NCI-H1092 treated with DMSO at 0.1 percent for 48 hours (cell line): Measurements from ENCODE around the gene SEC14L5.

Source experiments
- DNase-seq: peaks from one replicate; lab custom pipeline; 2025; lab: John Stamatoyannopoulos, UW

SEC14L5 gene

DNA sequence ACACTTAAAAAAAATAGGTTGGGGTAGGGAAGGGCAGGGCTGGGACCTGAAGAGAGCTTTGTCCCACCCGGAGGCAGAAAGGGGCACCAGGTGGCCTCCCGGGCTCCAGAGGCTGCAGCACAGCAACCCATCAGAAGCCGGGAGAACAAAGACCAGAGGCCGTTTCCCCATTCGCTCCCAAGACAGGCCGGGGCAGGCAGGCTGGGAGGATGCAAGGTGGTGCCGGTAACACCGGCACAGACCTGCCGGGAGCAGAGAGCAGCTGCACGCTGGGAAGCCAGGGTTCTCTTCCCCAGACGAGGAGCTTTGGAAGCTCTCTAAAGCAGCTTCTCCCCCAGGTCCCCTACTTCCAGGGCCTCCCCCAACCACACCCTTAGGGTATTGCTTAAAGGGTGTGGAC is 26.7 kb upstream of the SEC14L5 start:
- no peak for DNase-seq

DNA sequence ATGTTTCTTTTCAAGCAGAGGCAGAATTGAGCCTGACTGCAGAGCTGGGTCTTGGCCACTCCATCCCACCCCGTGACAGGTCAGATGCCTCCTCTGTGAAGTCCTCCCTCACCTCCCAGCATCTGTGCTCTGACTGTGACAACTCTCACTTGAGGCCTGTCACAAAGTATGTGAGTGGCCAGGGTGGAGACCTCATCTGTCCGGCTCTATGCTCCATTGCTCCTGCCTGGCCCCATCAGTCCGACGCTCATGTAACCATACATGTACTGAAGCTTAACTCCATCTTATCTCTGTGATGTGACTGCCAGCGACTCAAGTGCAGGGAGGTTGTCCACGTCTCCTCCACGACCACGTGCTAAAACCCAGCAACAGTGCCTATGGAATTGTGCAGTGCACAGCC is 24.7 kb upstream of the SEC14L5 start:
- DNase-seq, result no peak

DNA sequence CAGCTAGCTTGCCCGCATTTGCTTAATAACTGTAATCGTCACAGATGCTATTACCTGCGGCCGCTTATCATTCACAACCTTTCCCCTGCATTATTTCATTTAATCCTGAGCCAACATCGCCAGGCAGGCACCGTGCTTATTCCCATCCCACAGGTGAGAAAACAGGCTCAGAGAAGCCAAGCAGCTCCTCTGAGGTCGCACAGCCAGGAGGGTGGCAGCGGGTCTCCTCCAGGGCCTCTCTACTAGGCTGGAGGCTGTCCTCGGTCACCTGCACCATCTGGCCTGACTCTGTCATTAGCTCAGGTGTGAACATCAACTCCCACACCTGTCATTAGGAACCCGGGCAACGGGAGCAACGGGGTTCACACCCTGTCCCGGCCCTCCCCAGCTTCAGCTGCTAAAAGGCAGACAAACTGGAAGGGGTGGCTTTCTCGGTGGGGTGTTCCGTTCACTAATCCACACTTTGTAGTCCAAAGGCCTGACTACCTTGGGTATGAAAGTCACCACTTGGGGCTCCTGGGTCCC is 24.2 kb upstream of the SEC14L5 start:
- no peak for DNase-seq

- DNase-seq, result no peak
These were observed 23.5 kb upstream of the SEC14L5 start for GRCh38 chr16:4934591-4934990.

DNA sequence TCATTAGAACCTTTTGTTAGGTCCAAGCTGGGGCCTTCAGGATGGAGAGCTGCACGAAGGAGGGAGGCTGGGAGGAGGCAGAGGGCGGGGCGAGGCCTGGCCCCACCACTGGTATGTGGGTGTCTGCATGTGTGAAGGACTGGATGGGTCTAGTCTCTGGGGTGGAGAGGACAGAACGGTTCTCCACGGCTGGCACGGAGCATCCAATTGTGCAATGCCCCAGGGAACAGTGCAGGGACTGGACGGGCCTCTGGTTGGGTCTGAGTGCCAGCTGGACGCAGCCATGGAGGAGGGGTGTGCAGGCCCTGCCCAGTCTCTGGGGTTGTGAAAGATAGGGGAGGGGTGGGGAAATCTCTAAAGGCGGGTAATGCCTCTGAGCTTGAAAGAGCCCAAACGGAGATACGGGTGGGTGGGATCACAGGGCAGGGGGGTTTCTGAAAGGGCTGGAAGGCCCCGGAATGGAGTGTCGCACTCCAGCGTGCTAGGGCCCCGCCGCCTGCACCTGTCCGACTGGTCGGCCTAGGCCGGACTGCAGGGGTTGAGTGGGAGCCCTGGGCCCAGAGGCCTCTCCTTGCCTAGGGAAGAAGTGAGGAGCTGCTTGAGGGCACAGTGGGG is 22.8 kb upstream of the SEC14L5 start:
- DNase-seq, result no peak

DNA sequence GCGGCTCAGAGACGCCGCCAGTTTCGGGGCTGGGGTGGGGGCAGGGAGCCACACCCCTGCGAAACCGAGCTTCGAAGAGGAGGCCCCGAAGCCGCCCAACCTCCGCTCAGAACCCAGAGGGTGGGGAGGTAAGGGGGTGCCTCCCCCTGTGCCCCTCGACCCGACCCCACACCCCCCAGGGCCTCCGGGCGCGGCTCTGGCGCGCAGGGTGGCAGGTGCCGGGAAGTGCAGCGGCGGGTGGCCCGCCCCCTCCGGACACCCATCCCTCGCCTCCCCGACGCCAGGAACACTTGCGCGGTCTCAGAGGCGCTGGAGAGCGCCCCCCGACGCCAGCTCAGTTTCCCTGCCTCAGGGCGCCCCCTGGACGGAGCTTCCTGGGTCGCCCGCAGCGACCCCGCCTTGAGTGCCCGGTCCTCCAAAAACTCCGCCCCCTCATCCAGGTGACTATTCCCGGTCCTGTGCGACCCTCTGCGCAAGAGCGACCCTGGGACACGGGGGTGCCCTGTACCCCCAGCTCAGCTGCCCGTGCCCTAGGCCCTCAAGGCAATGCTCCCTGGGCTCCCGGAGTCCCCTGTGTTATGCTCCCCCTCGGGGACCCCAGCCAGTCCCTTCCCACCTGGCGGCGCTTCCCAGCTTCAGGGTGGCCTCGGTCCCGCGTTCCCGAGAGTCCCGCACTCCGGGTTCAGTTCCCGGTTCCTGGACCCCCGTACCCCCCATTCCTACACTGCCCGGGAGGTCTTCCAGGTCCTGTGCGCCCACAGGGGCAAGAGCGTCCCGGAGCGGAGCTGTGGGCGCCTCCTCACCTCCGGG is 21.7 kb upstream of the SEC14L5 start:
- no peak for DNase-seq

DNA sequence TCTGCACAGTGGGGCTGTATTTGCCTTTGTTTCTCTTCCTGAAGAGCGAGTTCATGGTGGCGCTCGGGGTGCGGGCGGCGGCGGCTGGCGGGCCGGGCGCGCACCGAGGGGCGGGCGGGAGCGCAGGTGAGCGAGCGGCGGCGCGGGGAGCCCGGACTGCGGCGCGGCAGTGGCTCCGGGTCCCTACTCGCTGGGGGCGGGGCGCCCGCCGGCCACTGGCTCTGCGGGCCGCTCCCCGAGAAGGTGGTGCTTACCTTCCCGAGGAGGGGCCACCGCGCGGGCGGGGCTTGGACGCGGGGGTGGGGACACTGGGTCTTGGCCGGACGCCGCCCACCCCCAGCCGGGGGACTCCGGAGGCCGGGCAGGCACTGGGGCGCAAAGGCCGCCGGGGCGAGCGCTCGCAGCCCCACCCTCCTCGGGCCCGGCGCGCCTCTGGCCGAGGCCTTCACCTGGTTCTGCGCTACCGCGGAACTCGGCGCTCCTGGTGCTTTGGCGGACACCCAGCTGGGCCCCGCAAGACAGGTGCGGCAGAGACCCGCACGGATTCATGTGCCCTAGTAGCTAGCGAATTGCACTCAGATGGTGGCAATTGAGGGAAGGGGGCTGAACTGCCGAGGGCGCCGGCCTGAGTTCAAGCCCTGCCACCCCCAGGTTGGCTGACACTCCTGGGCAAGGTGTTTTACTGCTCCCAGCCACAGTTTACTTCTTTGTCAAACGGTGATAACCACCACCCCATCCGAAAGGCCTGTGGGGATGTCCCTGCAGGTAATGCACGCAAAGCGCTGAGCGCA is 20.9 kb upstream of the SEC14L5 start, which contains the start of gene PPL:
TSS of gene PPL (minus strand) at position 158 of the 791 bp plus-strand sequence. CDS start at position 55, 103 bp downstream.
- peak; percentile 4 for DNase-seq

- DNase-seq, result no peak
These were observed 20.1 kb upstream of the SEC14L5 start for GRCh38 chr16:4937782-4938682.

GRCh38 chr16:4938683-4939030 is 19.5 kb upstream of the SEC14L5 start:
- DNase-seq, result no peak

DNA sequence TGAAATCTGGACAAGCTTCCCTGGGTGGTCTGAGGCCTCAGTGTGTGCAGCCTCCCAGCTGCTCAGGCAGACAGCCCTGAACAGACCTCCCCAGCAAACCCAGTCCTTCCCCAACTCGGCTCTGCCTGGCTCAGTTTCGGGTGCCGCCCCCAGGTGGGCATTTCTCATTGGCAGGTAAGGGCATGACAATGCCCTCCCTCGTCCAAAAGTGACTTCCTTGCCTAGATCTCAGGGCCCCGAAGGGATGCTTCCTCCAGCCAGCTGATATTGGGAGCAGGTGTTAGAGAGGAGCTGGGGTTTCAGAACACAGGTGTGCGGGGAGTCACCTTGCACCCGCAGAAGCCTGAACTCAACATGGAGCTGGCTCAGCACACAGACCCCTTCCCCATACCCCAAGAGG is 17.4 kb upstream of the SEC14L5 start:
- no peak for DNase-seq

- no peak for DNase-seq
These were observed 15.6 kb upstream of the SEC14L5 start for GRCh38 chr16:4942481-4942880.

DNA sequence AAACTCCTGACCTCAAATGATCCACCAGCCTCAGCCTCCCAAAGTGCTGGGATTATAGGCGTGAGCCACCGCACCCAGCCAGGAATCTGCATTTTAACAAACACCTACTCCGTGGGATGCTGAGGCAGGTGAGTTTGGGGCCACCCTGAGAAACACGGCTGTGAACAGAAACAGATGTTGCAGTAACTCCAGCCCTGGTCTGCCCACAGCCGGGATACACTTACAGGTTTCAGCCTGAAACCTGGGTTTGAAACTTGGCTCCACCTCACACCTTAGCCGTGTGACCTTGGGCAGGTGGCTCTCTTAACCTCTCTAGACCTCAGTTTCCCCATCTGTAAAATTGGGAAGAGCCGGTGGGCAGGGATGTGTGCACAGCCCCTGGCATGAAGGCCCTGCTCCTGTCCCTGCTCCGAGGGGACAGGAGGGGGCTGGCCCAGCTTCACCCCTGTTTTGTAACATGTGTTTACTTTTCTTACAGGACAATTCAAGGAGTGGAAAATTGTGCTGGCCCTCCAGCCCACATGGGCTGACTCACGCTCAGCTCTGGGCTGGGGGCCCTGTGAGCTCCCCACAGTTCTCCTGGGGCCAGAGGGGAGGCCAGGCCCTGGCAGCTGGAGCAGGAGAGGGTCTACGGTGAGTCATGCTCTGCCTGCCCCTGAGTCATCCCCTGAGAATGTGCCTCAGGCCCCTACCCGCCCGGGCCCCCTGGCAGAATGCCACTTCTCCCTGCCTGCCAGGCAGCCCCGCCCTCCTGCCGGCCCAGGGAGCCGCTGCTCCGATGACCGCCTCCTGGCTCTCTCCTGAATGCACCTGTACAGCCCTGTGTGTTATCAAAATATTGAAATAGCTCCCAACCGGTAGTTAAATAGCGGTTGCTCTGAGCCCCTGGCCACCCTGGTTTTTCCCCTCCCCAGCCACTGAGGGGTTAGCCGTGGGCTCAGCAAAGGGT is 13.5 kb upstream of the SEC14L5 start:
- DNase-seq, result peak; percentile 71

DNA sequence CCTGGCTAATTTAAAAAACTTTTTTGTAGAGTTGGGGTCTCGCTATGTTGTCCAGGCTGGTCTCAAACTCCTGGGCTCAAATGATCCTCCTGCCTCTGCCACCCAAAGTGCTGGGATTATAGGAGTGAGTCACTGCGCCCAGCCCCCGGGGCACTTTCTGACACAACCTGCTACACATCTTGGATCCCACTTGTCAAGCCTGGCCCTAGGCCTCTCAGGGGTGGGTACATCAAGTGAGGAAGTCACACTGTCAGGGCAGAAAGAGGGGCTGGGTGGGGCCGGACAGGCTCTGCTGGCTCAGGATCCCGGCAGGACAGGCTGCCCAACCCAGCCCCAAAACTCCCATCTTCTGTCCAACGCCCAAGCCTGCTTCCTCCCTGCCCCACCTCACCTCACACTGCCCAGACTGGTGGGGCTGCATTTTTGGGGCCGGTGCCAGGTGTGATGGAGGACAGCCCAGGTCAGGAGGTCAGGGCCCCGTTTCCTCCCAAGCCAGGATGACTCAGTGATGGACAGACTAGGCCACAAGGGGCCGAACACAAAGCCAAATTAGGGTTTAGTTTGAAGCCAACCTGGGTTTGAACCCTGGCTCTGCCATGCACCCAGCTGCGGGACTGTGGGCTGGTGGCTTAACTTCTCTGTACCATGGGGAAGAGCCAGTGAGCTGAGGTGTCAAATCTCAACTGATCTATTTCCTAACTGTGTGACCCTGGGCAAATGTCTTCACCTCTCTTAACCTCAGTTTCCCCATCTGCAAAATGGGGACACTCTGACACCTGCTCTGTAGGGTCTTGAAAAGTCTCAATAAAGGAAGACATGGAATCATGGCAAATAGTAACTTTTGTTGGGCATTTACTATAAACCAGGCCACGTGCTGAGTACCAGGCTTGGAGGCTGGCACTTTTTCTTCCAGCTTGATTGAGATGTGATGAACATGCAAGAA is 12.3 kb upstream of the SEC14L5 start:
- no peak for DNase-seq

GRCh38 chr16:4946917-4947316 is 11.2 kb upstream of the SEC14L5 start:
- DNase-seq, result no peak

DNA sequence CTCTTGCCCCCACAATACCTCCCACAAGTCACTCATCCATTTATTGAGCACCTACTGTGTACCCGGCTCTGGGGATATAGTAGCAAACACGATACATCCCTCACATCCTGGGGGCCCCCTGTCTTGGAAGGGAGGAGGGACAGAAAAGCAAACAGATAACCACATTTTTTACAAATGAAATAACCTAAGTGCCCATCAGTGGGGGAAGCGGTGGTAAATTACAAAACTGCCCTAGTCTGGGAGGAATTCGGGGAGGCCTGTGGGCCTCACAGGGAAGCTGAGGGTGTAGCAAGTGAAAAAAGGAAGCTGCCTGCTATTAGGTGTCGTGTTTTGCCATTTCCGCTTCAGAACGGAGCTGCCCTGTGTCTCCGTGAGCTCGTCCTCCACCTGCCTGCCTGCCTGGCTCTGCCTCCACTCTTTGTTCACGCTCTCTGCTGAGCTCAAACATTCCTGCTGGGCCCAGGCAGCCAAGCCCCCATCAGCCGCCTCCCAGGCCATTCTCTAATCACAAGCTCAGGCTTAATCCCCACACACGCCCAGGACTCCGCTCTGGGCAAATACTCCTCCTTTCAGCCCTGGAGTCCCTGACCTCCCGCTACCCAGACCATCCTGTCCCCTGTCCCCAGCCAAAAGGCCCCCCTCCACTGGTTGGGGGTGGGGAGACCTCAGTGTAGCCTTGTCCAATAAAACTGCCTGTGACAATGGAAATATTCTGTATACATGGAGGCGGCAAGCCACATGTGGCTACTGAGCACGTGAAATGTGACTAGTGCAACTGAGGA is 10.2 kb upstream of the SEC14L5 start:
- peak; percentile 8 for DNase-seq

GRCh38 chr16:4948903-4949766 is 9.0 kb upstream of the SEC14L5 start:
- DNase-seq, result no peak

- DNase-seq, result no peak
These were observed 8.1 kb upstream of the SEC14L5 start for GRCh38 chr16:4949986-4950385.
